GM19395 (cell line): ENCODE data around the gene MED28.
"Not testable (repeated sequence)": the region's sequence is repeated elsewhere in the genome, so short reads cannot be mapped to it uniquely, and the experiment has no call there.

ENCODE experiments used
- ATAC-seq: cut with Tn5 transposase; IDR thresholded peaks from one replicate; pipeline ENCODE4 v1.9.1; 2021; ENCODE audit warnings: mild to moderate bottlenecking, moderate library complexity; ENCODE audit not compliant: unreplicated experiment

MED28 gene

GRCh38 chr4:17614416-17615299, at the start of gene MED28:
Gene MED28, plus strand, starts transcription at chr4:17614641. Its CDS starts 14 bp downstream, at chr4:17614655.
- ATAC-seq: peak; percentile 96

DNA sequence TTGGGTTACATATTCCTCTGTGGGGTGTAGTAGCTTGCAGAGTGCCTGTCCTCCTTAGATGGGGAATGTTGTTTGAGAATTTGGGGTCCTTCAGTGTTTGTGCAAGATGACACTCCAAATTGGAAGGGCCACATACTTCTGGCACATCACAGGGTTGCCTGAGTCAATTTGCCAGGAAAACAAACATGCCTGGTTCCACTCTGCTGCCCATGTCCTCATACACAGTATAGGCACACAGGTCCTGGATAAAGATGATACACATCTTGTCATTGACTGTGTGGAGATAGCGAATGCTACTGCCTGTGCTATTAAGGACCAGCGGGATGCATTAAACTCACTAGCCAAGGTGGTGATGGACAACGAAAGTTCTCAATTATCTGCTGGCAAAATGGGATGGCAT, 48.6 kb upstream of the MED28 start:
- no peak for ATAC-seq

GRCh38 chr4:17567271-17567670, 47.2 kb upstream of the MED28 start:
- no peak for ATAC-seq

DNA sequence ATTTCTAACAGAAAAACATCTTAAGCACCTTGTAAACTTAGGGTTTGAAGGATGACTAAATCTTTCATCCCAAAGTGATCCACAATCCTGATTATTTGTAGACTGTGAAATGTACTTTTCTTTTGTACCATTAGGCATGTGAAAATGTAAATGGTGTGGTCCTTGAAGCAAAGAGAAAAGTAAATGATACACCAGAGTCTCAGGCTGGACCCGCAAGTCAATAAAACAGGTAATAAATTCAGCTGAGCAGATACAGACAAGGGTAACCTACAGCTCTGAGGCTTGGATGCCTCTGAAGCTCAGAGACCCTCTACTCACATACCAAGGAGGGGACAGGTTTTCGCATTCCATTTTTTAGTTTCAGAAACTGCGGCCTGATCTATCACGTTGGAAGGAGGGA, 40.2 kb upstream of the MED28 start:
- ATAC-seq: no peak

DNA sequence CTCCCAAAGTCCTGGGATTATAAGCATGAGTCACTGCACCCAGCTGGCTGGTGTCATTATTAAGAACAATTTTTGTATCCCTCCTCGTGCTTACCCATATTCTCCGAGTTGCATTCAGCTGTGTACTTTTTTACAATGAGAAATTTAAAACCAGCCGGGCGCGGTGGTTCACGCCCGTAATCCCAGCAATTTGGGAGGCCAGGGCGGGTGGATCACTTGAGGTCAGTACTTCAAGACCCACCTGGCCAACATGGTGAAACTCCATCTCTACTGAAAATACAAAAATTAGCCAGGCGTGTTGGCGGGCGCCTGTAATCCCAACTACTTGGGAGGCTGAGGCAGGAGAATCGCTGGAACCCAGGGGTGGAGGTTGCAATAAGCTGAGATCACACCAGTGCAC, 39.3 kb upstream of the MED28 start:
- not testable (repeated sequence) for ATAC-seq

- peak; percentile 80 for ATAC-seq
These were observed 37.3 kb upstream of the MED28 start, which contains the start of gene LAP3 for GRCh38 chr4:17576932-17577664. Gene LAP3, plus strand, starts transcription at chr4:17577198. Its CDS starts 268 bp downstream, at chr4:17577466.

DNA sequence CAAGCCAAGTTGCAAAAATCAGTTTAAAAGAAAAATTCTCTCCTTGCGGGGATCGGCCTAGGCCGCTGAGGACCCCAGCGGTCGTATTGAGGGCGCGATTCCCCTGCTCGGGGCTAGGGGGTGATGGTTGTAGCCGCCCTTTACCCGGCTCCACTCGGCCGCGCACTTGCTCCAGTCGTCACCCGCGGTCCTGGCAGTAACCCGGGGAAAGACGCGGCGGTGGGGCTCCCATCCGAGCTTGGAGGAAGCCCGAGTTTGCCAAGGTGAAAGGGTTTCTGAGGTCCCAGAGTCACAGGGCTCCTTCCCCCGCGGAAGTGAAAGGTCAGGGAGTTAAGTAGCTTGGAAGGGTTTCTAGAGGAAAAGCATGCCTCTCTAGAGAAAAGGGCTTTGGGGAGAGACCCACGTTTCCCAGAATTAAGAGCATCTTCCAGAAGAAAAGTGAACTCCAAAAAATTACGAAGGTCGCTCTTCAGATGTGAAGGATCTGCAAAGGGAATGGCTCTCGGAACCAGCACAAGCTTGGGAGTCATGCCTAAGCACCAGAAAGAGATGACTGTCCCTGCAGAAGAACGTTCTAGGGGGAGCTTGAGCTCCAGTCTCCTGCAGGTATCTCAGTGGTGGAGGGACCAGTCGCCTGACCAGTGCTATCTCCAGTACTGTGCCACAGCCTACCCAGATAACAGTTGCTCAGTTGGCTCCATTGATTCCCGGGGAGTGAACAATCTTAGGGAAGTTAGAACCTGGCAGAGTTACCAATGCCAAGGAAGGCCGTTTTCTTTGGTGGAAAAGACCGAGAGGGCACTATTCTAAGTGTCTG, 36.6 kb upstream of the MED28 start:
- ATAC-seq: peak; percentile 25

GRCh38 chr4:17578482-17578891, 36.0 kb upstream of the MED28 start:
- ATAC-seq: peak; percentile 46

DNA sequence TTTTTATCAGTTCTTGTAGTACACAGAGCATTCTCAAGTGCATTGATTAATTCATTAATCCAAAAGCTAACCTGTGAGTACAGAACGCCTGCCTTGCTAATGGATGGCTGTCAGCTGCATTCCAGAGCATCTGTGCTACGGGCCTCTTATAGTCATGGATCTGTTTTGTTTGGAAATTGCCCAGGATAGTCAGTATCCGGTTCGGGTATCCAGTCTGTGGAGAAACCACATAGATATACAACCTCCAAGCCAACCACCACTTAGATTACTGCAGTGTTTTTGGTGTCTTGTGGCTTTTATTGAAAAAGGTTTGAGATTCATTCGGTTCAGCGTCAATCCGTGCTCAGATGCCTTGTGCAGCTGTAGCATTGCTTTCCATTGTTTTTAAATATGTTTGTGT, 33.5 kb upstream of the MED28 start:
- no peak for ATAC-seq

GRCh38 chr4:17583276-17583675, 31.2 kb upstream of the MED28 start:
- ATAC-seq: no peak

- no peak for ATAC-seq
These were observed 30.5 kb upstream of the MED28 start for GRCh38 chr4:17583941-17584340.

GRCh38 chr4:17584521-17585213, 29.8 kb upstream of the MED28 start:
- no peak for ATAC-seq

DNA sequence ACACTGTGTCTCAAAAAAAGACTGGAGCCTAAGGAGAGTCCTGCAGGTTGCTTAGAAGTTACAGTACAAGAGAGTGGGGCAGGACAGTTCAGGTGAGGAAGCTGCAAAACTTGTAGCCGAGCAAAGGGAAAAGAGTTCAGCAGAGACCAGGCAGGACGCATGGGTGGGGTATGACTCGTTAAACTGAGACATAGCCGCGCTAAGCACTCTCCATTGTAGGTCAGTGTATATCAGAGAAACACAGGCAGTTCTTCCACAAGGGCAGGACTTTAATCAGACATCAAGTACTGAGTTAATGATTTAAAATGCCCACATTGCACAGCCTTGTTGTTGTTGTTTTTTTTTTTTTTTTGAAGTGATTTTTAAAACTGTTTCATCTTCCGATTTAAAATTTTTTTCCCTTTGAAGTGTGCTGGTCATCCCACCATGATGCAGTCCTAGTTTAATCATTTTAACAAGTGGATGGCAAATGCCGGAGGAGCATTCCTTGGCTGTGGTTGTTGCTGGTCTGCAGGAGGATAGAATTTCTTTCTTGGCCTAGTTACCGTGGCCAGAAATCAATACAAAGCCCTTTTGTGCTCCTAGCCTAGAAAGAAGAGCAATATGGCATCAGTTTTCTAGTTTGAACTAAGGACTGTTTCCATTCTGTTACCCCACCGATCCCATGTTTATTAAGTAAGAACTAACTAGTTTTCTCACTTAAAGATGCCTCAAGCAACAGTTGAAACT, 27.2 kb upstream of the MED28 start:
- no peak for ATAC-seq

DNA sequence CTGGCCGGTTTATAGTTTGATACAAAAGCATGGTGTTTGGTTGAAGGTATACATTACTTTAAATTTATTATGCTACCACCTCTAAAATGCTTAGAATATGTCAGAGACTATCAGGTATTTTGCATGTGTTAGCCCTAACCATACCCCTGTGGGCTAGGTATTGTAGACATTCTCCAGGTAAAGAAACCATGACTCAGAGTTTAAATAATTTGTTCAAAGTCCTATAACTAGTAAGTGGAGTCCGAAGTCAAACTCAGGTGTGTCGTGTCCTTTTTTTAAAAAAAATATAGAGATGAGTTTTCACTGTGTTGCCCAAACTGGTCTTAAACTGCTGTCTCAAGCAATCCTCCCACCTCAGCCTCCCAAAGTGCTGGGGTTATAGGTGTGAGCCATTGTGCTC, 25.1 kb upstream of the MED28 start:
- no peak for ATAC-seq

DNA sequence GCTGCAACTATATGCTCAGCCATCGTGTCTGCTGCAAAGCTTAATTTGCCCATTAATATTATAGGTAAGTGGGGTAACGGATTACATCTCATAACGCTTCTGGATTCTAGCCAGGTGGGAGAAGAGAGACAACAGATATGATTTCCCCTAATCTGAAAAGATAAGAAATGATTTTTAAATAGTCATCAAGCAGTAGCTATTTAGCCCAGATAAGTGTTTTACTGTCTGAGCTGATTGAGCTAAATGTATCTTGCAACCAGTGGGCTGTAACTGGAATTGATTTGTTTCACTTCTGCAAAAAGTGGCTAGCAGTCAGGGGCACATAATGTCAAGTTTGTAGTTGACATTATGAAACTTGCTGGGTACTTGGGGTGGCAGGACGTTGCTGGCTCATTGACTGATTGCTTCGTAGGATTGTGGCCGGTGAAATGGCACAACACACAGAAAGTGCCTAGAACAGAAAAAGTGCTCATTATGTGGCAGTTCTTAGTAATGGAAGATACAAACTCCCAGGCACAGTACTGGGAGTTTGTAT, 18.9 kb upstream of the MED28 start:
- ATAC-seq: peak; percentile 87

DNA sequence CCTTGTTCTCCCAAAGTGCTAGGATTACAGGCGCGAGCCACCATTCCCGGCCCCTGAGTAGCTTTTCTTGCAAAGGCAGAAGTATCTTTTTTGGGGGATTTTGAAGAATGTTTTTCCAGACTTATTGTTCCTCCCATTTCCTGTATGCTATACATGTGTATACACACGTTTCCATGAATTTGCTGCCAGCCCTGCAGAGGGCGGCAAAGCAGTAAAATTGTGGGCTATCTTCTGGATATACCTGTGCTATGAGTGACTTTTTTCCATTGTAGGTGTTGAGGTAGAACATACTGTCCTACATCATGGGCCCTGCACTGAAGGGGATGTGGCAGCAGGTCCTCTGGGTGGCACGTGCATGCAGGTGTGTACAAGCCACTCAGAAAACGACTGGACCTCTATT, 16.9 kb upstream of the MED28 start:
- no peak for ATAC-seq

- no peak for ATAC-seq
These were observed 14.6 kb upstream of the MED28 start for GRCh38 chr4:17599826-17600225.

DNA sequence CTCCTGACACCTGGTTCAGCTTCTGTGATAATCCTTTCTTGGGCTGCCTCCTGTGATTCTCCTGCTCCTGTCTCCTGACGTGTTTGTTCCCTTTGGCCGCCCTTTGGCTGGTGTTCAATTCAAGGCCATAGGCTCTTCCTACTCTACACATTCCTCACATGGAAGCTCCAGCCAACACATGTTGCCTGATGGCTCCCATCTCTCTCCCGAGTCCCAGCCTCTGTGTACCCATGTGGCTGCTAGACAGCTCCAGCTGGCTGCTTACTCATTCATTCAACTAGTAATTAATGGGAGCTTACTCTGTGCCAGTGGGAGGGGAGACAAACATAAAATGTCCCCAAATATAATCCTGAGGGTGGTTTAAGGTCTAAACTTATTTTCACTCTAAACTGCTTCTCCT, 9.2 kb upstream of the MED28 start:
- no peak for ATAC-seq

GRCh38 chr4:17613761-17614415, 553 bp upstream of the MED28 start:
- ATAC-seq: peak; percentile 63
